Kasumi-1 (cell line): Measurements from ENCODE around the gene MYBPH.

Source experiments
- DNase-seq, 2 experiments: peaks; one replicate each; lab custom pipeline; 2025; lab: John Stamatoyannopoulos, UW

Gene MYBPH

DNA sequence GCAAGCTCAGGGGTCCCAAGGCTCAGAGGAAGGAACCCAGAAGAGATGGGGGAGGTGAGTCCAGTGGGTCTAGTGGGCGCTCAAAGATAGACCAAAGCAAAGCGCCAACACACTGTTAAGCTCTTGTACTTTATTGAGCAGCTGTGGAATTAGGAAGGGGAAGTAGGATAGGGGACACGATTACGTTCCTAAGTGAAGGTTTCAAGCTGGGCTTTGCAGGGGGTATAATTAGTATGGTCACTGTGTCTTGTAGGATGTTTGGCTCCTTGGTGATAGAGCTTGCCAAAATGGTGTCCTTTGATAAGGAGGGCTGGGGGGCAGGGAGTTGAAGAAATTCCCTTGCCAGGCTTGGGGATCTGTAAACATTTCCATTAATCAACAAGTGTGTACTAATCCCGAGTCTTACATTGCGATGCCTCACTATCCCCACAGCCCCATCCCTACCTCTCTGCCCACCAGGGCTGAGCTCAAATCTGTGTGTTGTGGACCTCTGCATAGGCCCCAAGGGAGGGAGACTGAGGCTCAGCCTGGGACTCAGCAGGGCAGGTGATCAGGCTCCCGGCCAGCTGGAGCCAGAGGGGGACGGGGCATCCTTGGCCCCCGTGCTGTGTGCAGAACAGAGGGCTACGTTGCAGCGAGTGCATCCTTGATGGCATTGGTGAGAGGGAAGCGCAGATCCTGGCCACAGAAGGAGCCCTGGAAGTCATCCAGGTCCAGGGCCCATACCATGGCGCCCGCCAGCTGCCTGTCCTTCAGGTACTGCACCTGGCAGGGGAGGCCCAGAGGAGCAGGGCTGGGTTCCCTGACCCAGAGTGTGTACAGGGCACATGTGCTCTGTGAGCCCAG, 3.4 kb upstream of the MYBPH start:
- peak in 1 of 2 experiments; percentile 6 for DNase-seq

DNA sequence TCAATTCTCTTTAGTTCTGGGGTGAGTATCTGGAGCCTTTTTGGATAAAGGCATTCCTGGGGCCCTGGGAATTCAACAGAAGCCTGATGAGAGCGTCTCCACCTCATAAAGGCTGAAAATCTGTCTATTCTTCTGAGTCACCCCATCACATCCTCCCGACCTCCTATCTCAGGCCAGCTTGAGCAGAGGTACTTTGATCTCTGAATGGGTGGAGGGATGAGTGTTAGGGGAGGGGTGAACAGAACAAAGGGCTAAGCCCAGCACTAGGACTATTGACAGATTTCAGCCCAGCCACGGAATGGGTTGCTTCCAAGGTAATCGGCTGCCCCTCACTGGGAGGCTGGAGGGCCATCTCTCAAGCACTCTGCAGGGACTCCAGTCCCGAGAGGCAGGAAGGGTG, 2.5 kb upstream of the MYBPH start:
- no peak for DNase-seq

DNA sequence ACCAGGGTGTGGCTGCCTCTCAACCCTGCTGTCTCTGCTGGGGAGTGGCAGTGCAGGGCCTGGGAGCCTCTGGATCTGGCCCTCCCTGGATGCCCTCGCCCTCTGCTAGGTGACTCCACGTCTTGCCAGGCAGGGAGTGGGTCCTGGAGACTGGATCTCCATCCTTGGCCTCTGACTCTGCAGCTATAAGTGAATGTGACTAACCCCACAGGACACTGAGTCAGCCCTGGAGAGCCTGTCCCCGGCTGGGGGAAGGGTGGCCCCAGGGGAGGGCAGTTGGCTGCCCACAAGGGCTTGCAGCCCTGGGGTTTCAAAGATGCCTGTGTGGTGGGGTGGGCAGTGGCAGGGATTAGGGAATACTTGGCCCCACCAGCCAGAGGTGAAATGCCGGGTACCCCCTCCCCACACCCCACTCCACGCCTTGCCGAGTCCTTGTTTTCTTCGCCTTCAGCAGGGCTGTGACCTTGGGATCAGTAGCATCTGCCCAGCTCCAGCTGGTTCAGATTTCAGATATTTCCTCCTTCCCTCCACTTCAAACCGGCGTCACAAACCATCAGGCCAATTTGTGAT, 1.9 kb upstream of the MYBPH start:
- no peak for DNase-seq

- no peak for DNase-seq
These were observed 1.4 kb upstream of the MYBPH start for GRCh38 chr1:203177036-203177405.

- no peak for DNase-seq
These were observed 828 bp upstream of the MYBPH start for GRCh38 chr1:203176273-203177035.

DNA sequence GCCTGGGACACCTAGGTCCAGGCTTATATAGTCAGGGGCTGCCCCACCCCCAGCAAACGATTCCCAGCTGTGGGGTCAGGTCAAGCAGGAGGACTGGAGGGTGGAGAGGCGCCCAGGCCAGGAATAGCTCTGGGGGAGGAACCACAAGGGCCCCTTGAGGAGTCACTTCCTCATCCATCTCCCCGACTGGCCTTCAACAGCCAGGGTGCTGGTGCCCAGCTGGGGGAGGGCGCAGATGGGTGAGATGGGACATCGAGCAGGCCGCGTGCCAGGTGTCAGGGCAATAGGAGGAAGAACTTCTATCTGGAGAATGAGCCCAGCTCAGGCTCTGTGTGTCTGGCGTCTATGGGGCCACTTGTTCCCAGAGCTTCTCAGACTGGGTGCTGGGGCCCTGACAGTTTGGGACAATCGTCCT, 208 bp upstream of the MYBPH start:
- peak; percentile 39 to 43 for DNase-seq

DNA sequence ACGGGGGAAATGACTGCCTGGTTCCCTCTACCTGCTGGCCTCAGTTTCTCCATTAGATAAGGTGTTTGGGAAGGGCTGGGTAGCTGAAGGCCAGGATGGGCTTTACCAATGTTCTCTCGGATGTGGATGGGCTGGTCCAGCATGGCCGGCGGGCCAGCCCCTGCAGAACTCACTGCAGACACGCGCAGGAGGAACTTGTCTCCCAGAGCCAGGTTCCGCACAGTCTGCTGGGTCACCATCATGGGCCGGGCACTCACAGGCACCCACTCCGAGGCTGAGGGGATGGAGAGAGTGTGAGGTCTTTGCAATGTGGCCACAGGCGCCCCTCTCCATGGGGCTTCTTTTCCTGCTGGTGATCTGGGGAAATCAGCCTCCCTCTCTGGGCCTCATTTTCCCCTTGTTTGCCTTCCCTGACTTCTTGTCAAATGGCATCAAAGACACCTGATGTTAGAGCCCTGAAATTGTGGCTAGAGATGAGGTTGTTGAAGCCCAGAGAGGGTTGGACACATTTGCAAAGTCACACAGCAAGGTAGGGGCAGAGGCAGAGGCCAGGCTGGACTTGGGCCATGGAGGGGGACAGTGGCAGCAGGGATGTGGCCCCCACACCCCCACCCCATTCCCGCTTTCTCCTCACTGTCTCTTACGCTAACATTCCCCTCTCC, 1.2 kb downstream of the MYBPH start:
- no peak for DNase-seq

GRCh38 chr1:203173566-203173965, 2.1 kb downstream of the MYBPH start:
- no peak for DNase-seq

DNA sequence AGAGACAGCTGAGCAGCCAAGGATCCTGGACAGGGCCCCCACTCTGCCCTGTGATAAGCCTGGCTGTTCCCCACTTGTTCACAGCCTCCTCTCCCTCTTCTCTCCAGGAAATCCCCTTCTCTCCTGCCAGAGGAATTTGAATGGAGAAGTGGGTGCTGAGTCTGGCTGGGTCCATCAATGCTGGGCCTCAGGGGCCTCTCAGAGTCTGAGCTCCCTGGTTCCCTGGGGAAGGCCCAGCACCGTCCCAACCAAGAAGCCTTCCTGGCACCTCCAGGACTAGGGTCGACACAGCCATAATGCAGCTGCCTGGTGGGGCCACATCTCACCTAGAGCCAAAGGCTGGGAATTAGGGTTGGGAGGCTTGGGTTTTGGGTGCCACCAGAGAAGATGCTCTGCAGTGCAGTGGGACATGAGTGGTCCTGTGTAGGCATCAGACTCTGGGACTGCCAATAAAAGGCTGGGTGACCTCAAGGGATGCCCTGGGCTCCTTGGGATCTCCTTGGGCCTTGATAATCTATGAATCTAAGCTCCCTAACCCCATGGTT, 2.5 kb downstream of the MYBPH start:
- DNase-seq = no peak

GRCh38 chr1:203172184-203173010, 3.2 kb downstream of the MYBPH start:
- DNase-seq = peak; percentile 38 to 40

DNA sequence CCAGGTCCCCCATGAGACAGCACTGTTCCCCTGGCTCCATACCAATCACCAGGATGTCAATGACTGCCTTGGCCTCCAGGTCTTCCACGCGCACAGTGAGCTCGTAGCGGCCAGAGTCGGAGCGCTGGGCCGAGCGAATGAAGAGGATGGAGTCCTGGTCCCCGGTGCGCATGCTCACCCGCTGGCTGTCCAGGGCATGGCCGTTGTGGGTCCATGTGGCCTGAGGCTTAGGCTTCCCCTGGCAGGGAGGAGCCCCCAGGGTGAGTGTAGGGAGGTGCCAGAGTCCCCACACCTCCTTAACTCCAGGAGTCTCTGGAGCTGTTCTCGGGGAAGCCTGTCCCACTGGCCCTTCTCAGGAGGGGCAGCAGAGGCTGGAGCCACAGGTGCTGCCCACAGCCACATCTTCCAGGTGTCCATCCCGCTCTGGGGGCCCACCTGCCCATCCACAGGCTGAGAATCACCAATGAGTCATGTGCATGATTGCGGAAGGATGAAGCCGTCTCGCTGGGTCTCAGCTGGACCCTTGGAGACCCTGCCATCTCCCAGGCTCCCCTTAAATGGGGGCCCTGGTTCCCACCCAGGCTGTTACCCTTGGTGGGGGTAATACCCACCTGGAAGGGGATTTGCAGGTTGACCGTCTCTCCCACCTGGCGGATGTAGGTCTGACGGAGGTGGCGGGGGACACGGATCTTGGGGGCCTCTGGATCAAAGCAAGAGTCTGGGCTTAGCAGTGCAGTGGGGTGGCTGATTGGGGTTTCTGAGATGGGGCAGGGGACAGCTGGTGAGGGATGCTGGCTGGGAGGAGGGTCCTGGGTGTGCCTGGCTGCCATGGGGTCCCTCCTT, 4.1 kb downstream of the MYBPH start:
- no peak for DNase-seq

DNA sequence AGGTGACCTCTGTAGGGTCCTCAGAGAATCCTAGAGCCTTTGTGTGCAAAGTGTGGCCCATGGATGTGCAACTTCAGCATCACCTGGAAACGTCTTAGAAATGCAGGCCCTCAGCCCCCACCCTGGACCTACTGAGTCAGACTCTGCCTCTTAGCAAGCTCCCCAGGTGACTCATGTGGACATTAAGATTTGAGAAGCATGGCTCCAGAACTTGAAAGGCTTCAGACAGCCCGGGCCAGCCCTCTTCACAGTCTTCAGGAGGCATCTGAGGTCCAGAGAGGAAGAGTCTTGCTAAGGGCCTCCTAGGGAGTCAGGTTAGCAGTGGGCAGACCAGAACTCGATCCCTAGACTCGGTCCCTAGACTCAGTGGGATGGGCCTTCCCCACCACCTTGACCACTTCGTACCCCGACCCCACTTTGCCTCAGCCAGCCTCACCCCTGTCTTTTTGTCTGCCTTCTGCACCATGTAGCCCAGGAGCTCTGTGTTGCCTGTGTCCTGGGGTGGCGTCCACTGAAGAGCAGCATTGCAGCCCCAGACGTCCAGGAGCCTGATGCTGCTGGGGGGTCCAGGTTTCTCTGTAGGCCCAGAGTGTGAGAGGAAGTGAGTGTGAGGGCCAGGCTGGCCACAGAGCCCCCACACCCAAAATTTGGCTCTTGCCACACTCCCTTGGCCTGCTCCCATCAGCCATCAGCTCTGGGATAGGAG, 4.8 kb downstream of the MYBPH start:
- DNase-seq = no peak

DNA sequence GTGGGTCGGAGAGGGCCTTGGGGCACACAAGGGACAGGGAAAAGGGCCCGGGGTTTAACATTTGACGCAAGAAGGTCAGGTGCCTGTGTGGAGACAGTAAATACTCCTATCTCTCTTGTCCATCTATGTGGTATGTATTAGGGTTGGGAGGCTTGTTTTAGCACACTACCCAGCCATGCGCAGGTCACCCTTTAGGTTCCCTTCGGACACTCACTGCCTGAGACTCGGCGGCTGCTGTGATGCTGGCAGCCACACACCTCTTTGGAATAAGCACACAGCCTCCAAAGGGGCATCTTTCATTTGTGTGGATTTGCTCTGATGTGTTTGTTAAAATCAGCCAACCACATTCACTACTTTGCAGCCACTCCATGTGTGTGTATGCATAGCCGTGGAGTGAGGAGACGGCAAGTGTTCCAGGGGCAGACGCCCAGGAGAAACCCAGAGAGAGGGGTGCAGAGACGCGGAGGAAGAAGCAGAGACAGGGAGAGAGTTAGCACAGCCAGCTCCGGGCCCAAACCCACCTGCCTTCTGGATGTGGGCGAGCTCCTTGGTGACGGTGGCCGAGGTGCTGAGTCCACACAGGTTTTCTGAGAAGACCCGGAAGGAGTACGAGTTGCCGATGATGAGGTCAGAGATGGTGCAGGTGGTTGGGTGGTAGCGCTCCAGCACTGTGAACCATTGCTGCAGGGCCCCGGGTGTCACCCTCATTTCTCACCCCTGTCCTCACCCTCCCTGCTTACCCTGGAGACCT, 5.7 kb downstream of the MYBPH start:
- no peak for DNase-seq

DNA sequence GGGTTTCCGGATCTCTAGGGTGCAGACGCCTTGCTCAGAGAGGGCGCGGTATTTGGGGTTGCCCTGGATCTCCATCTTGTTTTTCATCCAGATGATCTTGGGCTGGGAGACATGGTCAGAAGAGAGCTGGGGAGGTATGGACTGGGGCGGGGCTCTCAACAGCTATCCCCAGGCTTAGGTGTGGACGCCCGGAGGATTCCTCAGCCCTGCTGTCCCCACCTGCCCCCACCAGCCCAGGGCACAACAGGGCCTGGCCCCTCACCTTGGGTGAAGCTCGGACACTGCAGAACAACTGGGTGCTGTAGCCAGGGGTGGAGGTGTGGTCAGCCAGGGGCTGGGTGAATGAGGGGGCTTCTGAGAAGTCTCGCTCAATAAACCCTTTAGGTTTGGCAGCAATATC, 6.6 kb downstream of the MYBPH start:
- no peak for DNase-seq

DNA sequence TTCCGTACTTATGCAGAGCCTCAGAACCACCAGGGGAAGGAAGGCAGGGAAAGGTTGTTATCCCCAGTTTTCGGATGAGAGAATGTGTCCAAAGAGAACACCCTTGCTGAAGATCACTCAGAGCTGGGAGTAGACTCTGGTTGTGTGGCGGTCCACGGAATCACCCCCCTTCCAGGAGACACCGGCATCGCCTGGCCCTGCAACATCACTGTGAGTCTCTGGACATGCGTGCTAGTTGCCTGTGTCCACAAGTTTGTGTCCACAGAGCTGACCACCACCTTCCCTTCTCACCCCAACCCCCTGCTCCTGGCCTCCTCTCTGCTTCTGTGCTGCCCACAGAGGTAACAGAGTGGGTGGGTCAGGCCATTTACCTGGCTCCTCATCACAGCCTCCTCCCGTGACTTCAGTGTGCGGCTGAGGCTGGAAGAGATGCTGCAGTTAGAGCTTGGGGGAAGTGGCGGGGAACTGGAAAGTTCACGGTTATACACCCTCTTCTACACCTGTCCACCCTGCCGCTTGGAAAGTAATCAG, 7.3 kb downstream of the MYBPH start:
- no peak for DNase-seq

GRCh38 chr1:203167913-203168200, 7.8 kb downstream of the MYBPH start:
- DNase-seq = no peak

- DNase-seq = no peak
These were observed 8.4 kb downstream of the MYBPH start for GRCh38 chr1:203167026-203167912.
